Measurements from ENCODE around the gene MTA1. TPM values are rescaled to one million over a fixed set of nuclear protein-coding genes. Genes with fewer than 3 reads are reported as not detected.

The MTA1 gene
- total RNA-seq, 2 experiments from 2014 or later: 103 to 217 TPM

DNA sequence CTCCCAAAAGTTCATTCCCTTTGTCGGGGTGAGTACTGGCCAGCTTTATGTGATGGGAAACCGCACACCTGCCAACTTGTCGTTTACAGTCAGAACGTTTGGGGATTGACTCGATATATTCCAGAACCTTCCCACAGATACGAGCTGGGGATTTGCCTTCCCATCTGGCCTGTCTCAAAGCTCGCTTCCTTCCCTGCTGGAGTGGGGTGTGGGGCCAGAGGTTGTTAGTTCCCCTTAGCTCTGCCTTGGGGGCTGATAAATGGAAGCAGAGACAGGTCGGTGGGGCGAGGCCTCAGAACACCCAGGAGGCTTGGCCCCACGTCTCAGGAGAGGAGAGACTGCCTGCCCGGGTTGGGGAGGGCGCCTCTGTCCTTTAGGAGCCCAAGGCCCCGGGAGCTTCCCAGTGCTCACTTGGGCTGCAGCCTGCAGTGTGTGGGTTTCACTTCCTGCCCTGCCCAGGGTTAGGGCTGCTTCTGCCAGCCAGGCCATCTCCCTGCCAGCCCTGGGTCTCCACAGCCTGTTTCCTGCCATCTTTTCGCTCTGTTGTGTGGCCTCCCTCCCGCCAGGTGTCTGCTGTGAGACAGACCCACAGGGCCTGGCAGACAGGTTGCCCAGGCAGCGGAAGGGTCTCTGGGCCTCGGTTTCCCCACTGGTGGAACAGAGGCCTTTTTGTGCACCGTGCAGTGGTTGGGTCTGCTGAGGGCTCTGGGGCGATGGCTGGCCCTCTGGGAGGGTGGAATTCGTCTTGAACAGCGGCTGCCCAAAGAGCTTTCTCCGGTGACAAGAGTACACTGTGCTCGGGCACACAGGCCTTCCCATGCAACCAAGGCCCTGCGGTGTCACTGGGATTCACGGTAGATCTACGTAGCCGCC lies 29.4 kb upstream of the MTA1 start:
- ChIA-PET CTCF (ENCODE audit: unreplicated experiment) (interaction anchor here (0.7 to 1.1 kb wide), 2 partner anchors 101 to 622 kb away, joined by 4 read pairs; no protein-coding TSS in a partner anchor), POLR2A (no interaction called here)
- no peaks in the 10 kb centered on the region for H4K20me1 ChIP-seq (ENCODE audit: insufficient read depth, low read length)
- DNase-seq (ENCODE audit: low spot score): peak; percentile 19
- no peak overlapping the region for H3K4me2 ChIP-seq (ENCODE audit: low read length)
- intact Hi-C loops (cut with micrococcal nuclease; ENCODE audit: unreplicated experiment): no loop called here
- H3K36me3 ChIP-seq (ENCODE audit: insufficient read depth, low read length): no peaks in the 10 kb centered on the region
- no TSS peak for BruUV-seq (replicated peaks)
- no peak overlapping the region for H2AFZ ChIP-seq (ENCODE audit: low read length)
- H3K9me2 ChIP-seq (ENCODE audit: insufficient read depth, low read length): no peaks in the 10 kb centered on the region
- TF ChIP-seq, protein P1, sequence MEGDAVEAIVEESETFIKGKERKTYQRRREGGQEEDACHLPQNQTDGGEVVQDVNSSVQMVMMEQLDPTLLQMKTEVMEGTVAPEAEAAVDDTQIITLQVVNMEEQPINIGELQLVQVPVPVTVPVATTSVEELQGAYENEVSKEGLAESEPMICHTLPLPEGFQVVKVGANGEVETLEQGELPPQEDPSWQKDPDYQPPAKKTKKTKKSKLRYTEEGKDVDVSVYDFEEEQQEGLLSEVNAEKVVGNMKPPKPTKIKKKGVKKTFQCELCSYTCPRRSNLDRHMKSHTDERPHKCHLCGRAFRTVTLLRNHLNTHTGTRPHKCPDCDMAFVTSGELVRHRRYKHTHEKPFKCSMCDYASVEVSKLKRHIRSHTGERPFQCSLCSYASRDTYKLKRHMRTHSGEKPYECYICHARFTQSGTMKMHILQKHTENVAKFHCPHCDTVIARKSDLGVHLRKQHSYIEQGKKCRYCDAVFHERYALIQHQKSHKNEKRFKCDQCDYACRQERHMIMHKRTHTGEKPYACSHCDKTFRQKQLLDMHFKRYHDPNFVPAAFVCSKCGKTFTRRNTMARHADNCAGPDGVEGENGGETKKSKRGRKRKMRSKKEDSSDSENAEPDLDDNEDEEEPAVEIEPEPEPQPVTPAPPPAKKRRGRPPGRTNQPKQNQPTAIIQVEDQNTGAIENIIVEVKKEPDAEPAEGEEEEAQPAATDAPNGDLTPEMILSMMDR (conservative IDR thresholded peaks at IDR 0.05; ENCODE audit: low read length): no peak
- TF ChIP-seq EZH2phosphoT487 (IDR thresholded peaks at IDR 0.05; ENCODE audit: borderline replicate concordance, low read depth, low read length): no peak
- H3K4me1 ChIP-seq (ENCODE audit: insufficient read depth, low read length, poor library complexity, severe bottlenecking): peaks cover 3% of the 10 kb centered on the region
- H3K79me2 ChIP-seq (ENCODE audit: insufficient read depth, low read depth, low read length): no peaks in the 10 kb centered on the region
- H3K27ac ChIP-seq (ENCODE audit: low read depth, low read length, poor library complexity, severe bottlenecking): no peak overlapping the region
- H3K4me3 ChIP-seq (ENCODE audit: low read depth, low read length, poor library complexity, severe bottlenecking): no peak overlapping the region
- H3K9me3 ChIP-seq (ENCODE audit: low read length): no peaks in the 10 kb centered on the region

DNA sequence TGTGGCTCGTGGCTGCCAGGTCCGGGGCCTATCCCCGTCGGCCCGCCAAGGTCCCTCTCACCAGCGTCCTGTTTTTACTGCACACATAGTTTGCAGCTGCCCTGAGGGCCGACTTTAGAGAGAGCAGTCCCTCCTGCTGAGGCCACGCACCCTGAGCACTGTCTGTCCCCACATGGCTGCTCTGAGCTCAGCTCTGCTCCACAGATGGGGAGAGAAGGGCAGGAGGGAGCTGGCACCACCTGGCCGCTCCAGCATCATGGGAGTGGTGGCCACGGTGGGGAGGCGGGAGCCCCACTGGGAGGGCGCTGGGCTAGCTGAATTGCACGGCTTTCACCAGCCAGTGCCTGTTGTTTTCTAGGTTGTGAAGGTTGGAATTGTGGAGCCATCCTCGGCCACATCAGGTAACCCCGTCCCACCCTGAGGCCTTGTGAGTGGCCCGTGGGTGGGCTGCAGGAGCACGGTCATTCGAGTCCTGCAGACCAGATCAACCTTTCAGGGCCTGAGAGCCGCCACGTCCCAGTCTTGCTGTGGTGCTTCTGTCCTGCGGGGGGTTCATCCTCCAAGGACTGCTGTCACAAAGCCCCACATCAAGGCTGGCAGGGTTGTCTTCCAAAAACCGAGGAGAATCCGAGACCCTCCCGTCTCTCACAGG lies 28.7 kb upstream of the MTA1 start:
- no peak overlapping the region for H3K4me3 ChIP-seq (ENCODE audit: low read depth, low read length, poor library complexity, severe bottlenecking)
- no peak for TF ChIP-seq EZH2phosphoT487 (IDR thresholded peaks at IDR 0.05; ENCODE audit: borderline replicate concordance, low read depth, low read length)
- TF ChIP-seq, protein P1 (conservative IDR thresholded peaks at IDR 0.05; ENCODE audit: low read length): no peak
- H3K79me2 ChIP-seq (ENCODE audit: insufficient read depth, low read depth, low read length): no peaks in the 10 kb centered on the region
- H4K20me1 ChIP-seq (ENCODE audit: insufficient read depth, low read length): no peaks in the 10 kb centered on the region
- POLR2A ChIA-PET: no interaction called here
- peaks cover 3% of the 10 kb centered on the region for H3K4me1 ChIP-seq (ENCODE audit: insufficient read depth, low read length, poor library complexity, severe bottlenecking)
- CTCF ChIA-PET (ENCODE audit: unreplicated experiment): no interaction called here
- no peaks in the 10 kb centered on the region for H3K9me2 ChIP-seq (ENCODE audit: insufficient read depth, low read length)
- intact Hi-C loops (cut with micrococcal nuclease; ENCODE audit: unreplicated experiment): no loop called here
- no peak overlapping the region for H3K27ac ChIP-seq (ENCODE audit: low read depth, low read length, poor library complexity, severe bottlenecking)
- no peaks in the 10 kb centered on the region for H3K9me3 ChIP-seq (ENCODE audit: low read length)
- DNase-seq (ENCODE audit: low spot score): no peak
- no peak overlapping the region for H2AFZ ChIP-seq (ENCODE audit: low read length)
- BruUV-seq (replicated peaks): no TSS peak
- no peak overlapping the region for H3K4me2 ChIP-seq (ENCODE audit: low read length)
- H3K36me3 ChIP-seq (ENCODE audit: insufficient read depth, low read length): no peaks in the 10 kb centered on the region

DNA sequence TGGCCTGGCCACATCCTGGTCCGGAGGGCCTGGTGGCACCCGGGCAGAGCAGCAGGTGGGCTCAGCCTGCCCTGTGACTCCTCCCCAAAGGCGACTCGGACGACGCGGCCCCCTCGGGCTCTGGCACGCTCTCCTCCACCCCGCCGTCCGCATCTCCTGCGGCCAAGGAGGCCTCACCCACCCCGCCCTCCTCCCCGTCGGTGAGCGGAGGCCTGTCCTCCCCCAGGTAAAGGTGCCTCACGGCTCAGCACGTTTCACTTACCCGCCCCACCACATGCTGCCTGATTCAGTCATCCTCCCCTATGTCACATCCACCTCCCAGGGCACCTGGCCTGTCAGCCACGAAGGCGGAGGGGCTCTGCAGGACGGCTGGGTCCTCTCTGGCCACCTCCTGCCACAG lies 28.1 kb upstream of the MTA1 start:
- no peak overlapping the region for H3K4me3 ChIP-seq (ENCODE audit: low read depth, low read length, poor library complexity, severe bottlenecking)
- no TSS peak for BruUV-seq (replicated peaks)
- ChIA-PET POLR2A (no interaction called here), CTCF (ENCODE audit: unreplicated experiment) (no interaction called here)
- H4K20me1 ChIP-seq (ENCODE audit: insufficient read depth, low read length): no peaks in the 10 kb centered on the region
- peaks cover 3% of the 10 kb centered on the region for H3K4me1 ChIP-seq (ENCODE audit: insufficient read depth, low read length, poor library complexity, severe bottlenecking)
- H2AFZ ChIP-seq (ENCODE audit: low read length): no peak overlapping the region
- no peak overlapping the region for H3K4me2 ChIP-seq (ENCODE audit: low read length)
- H3K9me3 ChIP-seq (ENCODE audit: low read length): no peaks in the 10 kb centered on the region
- H3K27ac ChIP-seq (ENCODE audit: low read depth, low read length, poor library complexity, severe bottlenecking): no peak overlapping the region
- DNase-seq (ENCODE audit: low spot score): no peak
- H3K36me3 ChIP-seq (ENCODE audit: insufficient read depth, low read length): no peaks in the 10 kb centered on the region
- intact Hi-C loops (cut with micrococcal nuclease; ENCODE audit: unreplicated experiment): no loop called here
- H3K9me2 ChIP-seq (ENCODE audit: insufficient read depth, low read length): no peaks in the 10 kb centered on the region
- TF ChIP-seq, protein P1 (conservative IDR thresholded peaks at IDR 0.05; ENCODE audit: low read length): no peak
- TF ChIP-seq EZH2phosphoT487 (IDR thresholded peaks at IDR 0.05; ENCODE audit: borderline replicate concordance, low read depth, low read length): no peak
- H3K79me2 ChIP-seq (ENCODE audit: insufficient read depth, low read depth, low read length): no peaks in the 10 kb centered on the region

Measured in OCI-LY7 (cell line).